ENCODE results near the gene ADARB2. TPM values are rescaled to one million over a fixed set of nuclear protein-coding genes. Genes with fewer than 3 reads are reported as not detected.

The ADARB2 gene
- total and polyA plus RNA-seq, 4 donors, result 0.22 to 1.3 (median 0.55) TPM

GRCh38 chr10:1316121-1316808, 421.1 kb downstream of the ADARB2 start:
- peaks cover 0 to 3% (median 0%) of the 10 kb centered on the region in 3 donors for H3K27me3 ChIP-seq (ENCODE audit: control insufficient read depth in 3 of 3, insufficient read depth in 3 of 3, low read length in 2 of 3)
- H3K4me1 ChIP-seq (ENCODE audit: control insufficient read depth in 5 of 5, insufficient read depth in 5 of 5, low read length in 5 of 5), result peaks cover 0 to 9% (median 0%) of the 10 kb centered on the region in 5 donors
- DNase-seq (no peak), ATAC-seq (ENCODE audit: insufficient read depth, low FRiP score) (no peak)
- TF ChIP-seq CTCF (IDR thresholded peaks at IDR 0.05; ENCODE audit: control extremely low read depth, extremely low read depth), result no peak
- H3K4me3 ChIP-seq, result no peak overlapping the region
- H3K9me3 ChIP-seq (ENCODE audit: control insufficient read depth in 4 of 4, insufficient read depth in 3 of 4, low read length in 3 of 4), result no peaks in the 10 kb centered on the region
- H3K36me3 ChIP-seq (ENCODE audit: control insufficient read depth in 4 of 4, insufficient read depth in 4 of 4, low read length in 4 of 4), result no peaks in the 10 kb centered on the region
- H3K27ac ChIP-seq (ENCODE audit: low read depth in 1 of 2, low read length in 1 of 2), result no peak overlapping the region
- 80 to 85% methylated on average over 16 of the region's 16 CpGs for WGBS, 2 donors
- no peak overlapping the region for H3K9ac ChIP-seq (ENCODE audit: insufficient read depth in 1 of 2, low read length in 2 of 2)

- Histone ChIP-seq H3K27me3 (ENCODE audit: control insufficient read depth in 3 of 3, insufficient read depth in 3 of 3, low read length in 2 of 3) (no peaks in the 10 kb centered on the region), H3K4me1 (ENCODE audit: control insufficient read depth in 5 of 5, insufficient read depth in 5 of 5, low read length in 5 of 5) (peaks cover 0 to 9% (median 0%) of the 10 kb centered on the region in 5 donors), H3K9ac (ENCODE audit: insufficient read depth in 1 of 2, low read length in 2 of 2) (no peak overlapping the region), H3K4me3 (no peak overlapping the region), H3K27ac (ENCODE audit: low read depth in 1 of 2, low read length in 1 of 2) (no peak overlapping the region), H3K9me3 (ENCODE audit: control insufficient read depth in 4 of 4, insufficient read depth in 3 of 4, low read length in 3 of 4) (no peaks in the 10 kb centered on the region), H3K36me3 (ENCODE audit: control insufficient read depth in 4 of 4, insufficient read depth in 4 of 4, low read length in 4 of 4) (no peaks in the 10 kb centered on the region)
- ATAC-seq (ENCODE audit: insufficient read depth, low FRiP score), result no peak
- WGBS, 2 donors, result 94 to 99% methylated on average over 10 of the region's 10 CpGs
- DNase-seq, result no peak
- TF ChIP-seq CTCF (IDR thresholded peaks at IDR 0.05; ENCODE audit: control extremely low read depth, extremely low read depth), result no peak
Observed at GRCh38 chr10:1315178-1315577, 422.1 kb downstream of the ADARB2 start.

GRCh38 chr10:1311726-1312125, 425.6 kb downstream of the ADARB2 start:
- H3K4me3 ChIP-seq, result no peak overlapping the region
- ATAC-seq (ENCODE audit: insufficient read depth, low FRiP score), result no peak
- no peak for TF ChIP-seq CTCF (IDR thresholded peaks at IDR 0.05; ENCODE audit: control extremely low read depth, extremely low read depth)
- H3K9ac ChIP-seq (ENCODE audit: insufficient read depth in 1 of 2, low read length in 2 of 2), result no peak overlapping the region
- no peak overlapping the region for H3K27ac ChIP-seq (ENCODE audit: low read depth in 1 of 2, low read length in 1 of 2)
- WGBS, 2 donors, result 91 to 95% methylated on average over 7 of the region's 7 CpGs
- DNase-seq, result no peak
- H3K27me3 ChIP-seq (ENCODE audit: control insufficient read depth in 3 of 3, insufficient read depth in 3 of 3, low read length in 2 of 3), result no peaks in the 10 kb centered on the region
- H3K4me1 ChIP-seq (ENCODE audit: control insufficient read depth in 5 of 5, insufficient read depth in 5 of 5, low read length in 5 of 5), result peaks cover 0 to 9% (median 0%) of the 10 kb centered on the region in 5 donors
- no peaks in the 10 kb centered on the region for H3K36me3 ChIP-seq (ENCODE audit: control insufficient read depth in 4 of 4, insufficient read depth in 4 of 4, low read length in 4 of 4)
- H3K9me3 ChIP-seq (ENCODE audit: control insufficient read depth in 4 of 4, insufficient read depth in 3 of 4, low read length in 3 of 4), result no peaks in the 10 kb centered on the region
